ENCODE measurements around the gene SELENOV.

DNA sequence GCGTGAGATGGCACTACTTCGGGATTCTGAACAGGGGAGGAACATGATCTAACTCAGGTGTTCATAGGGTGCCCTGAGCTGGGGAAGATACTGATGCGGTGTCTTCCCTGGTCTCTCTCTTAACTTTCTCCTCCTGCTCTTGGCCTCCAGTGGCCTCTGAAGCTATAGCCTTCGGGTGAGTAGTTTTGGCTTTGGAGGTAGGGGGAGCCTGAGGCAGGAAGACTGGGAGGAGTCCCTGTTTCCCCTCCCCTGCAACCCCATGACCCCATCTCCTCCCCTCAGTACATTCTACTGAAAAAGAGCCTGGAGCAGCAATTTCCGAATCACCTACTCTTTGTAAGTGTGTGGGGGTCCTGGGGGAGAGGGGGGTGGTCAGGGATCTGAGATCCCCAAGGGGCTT is 3.5 kb downstream of the SELENOV start:
- TF ChIP-seq, protein P1, sequence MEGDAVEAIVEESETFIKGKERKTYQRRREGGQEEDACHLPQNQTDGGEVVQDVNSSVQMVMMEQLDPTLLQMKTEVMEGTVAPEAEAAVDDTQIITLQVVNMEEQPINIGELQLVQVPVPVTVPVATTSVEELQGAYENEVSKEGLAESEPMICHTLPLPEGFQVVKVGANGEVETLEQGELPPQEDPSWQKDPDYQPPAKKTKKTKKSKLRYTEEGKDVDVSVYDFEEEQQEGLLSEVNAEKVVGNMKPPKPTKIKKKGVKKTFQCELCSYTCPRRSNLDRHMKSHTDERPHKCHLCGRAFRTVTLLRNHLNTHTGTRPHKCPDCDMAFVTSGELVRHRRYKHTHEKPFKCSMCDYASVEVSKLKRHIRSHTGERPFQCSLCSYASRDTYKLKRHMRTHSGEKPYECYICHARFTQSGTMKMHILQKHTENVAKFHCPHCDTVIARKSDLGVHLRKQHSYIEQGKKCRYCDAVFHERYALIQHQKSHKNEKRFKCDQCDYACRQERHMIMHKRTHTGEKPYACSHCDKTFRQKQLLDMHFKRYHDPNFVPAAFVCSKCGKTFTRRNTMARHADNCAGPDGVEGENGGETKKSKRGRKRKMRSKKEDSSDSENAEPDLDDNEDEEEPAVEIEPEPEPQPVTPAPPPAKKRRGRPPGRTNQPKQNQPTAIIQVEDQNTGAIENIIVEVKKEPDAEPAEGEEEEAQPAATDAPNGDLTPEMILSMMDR (IDR thresholded peaks at IDR 0.05), result no peak
- TF ChIP-seq POLR2A (IDR thresholded peaks at IDR 0.05), result no peak

Data from Peyer's patch (tissue), 4 donors.